Urinary bladder (tissue), 4 donors: ENCODE results near the gene RPS6KA3. TPM values are rescaled to one million over a fixed set of nuclear protein-coding genes. Genes with fewer than 3 reads are reported as not detected.
"Not testable (repeated sequence)": the region's sequence is repeated elsewhere in the genome, so short reads cannot be mapped to it uniquely, and the experiment has no call there.

Experiments used
- DNase-seq: peaks from one replicate; pipeline ENCODE4 v3.0.0-alpha.2; 2015; ENCODE audit errors: extremely low spot score
- H3K27ac ChIP-seq: one replicate; pipeline ENCODE4 v1.5.1; 2013; ENCODE audit warnings: low read depth, mild to moderate bottlenecking, moderate library complexity
- H3K36me3 ChIP-seq: one replicate; pipeline ENCODE4 v1.6.1; 2013; ENCODE audit warnings: mild to moderate bottlenecking, moderate library complexity; ENCODE audit not compliant: insufficient read depth
- H3K4me1 ChIP-seq: one replicate; pipeline ENCODE4 v1.6.1; 2013; ENCODE audit warnings: mild to moderate bottlenecking, moderate library complexity; ENCODE audit not compliant: insufficient read depth
- H3K4me3 ChIP-seq: one replicate; pipeline ENCODE4 v1.5.1; 2013; ENCODE audit warnings: low read depth, low read length
- WGBS: extraction: QIAGEN DNeasy Blood & Tissue Kit; methylation state at CpG from one replicate; pipeline ENCODE4 v1.1.7; 2013; 5-methylcytosine and 5-hydroxymethylcytosine counted together
- polyA plus RNA-seq: library from polyadenylated mRNA; stranded (reverse); fragments of 200-250 nt; gene quantifications from one replicate; pipeline ENCODE4 v1.2.3, GENCODE V29; 2013
- total RNA-seq: library from RNA; depleted of rRNA; stranded (reverse); fragments of >200 nt; gene quantifications from one replicate; pipeline ENCODE4 v1.2.3, GENCODE V29; 2014
- donor health status: healthy with polysubstance abuse.
- donor health status: healthy.

The RPS6KA3 gene
- total and polyA plus RNA-seq, 2 donors: 20.2 to 65.8 TPM

DNA sequence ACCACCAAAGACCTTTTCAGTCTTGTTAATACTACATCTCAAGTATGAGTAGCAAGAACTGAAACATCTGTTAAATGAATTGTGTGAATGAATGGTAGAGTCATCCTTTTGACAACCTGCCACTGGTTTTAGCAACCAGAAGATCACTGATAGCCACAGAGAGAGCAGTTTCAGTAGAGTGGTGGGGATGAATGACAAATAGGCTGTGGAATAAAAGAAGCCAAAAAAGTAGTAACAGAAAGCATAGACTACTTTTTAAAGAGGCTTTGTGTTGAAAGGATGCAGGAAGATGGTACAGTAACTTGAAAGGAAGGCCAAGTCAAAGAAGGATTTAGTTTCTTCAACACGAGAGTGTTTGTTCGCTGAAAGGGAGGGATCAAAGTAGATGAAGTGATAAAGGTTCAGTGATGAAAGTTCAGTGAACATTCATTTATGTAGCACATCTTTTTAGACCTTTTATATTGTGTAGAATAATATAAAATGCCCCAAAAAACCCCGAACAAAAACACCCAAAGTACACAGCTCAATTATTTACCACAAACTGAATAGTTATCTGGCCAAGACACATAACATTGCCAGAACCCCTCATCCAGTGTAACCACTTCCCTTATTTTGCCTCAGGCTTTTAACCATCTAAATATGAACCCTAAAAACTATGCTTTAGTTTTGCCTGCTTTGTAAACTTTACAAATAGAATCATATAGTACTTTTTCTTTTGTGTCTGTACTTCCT, 84.9 kb downstream of the RPS6KA3 start:
- Histone ChIP-seq H3K4me3 (no peak overlapping the region), H3K27ac (no peak overlapping the region), H3K4me1 (no peaks in the 10 kb centered on the region), H3K36me3 (peaks cover 2% of the 10 kb centered on the region)
- no peak for DNase-seq
- 74% methylated on average over 3 of the region's 3 CpGs for WGBS

- H3K36me3 ChIP-seq: peaks cover 2% of the 10 kb centered on the region
- no peaks in the 10 kb centered on the region for H3K4me1 ChIP-seq
- no peak overlapping the region for H3K4me3 ChIP-seq
- no peak for DNase-seq
- no peak overlapping the region for H3K27ac ChIP-seq
Observed at GRCh38 chrX:20177093-20177492, 89.6 kb downstream of the RPS6KA3 start.

DNA sequence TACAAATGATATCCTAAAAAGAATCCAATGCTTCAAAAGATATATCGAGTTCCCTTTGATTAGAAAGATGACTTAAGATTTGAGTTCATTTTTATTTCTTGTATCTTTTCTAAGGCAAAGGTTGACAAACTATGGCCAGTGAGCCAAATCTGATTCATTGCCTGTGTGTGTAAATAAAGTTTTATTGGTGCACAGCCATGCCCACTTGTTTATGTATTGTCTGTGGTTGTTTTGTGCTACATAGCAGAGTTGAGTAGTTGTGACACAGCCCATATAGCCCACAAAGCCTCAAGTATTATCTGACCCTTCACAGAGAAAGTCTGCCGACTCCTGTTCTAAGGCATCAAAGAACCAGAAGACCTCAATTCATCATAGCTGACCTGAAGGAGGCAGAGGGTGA, 92.9 kb downstream of the RPS6KA3 start:
- 85% methylated on average over 2 of the region's 2 CpGs for WGBS
- H3K36me3 ChIP-seq: no peaks in the 10 kb centered on the region
- H3K27ac ChIP-seq: no peak overlapping the region
- H3K4me3 ChIP-seq: no peak overlapping the region
- DNase-seq: no peak
- H3K4me1 ChIP-seq: no peaks in the 10 kb centered on the region

DNA sequence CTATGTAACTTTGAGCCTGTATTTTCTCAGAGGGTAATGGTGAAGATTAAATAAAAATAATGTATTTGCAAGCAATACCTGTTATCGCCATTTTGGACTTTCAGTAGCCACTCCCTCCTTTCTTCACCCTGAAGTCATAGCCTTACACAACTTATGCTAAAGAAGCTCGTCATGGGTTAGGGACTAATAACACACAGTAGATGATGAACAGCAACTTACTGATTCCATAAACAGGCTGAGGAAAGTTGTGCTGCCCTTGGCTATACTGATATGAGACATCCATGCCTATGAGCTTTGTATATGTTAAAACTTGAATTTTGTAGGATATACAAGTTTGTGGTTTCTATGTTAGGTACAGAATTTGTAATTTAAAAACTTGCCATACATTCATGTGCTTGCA, 93.4 kb downstream of the RPS6KA3 start:
- 95% methylated on average over 2 of the region's 2 CpGs for WGBS
- Histone ChIP-seq H3K4me1 (no peaks in the 10 kb centered on the region), H3K4me3 (no peak overlapping the region), H3K27ac (no peak overlapping the region), H3K36me3 (no peaks in the 10 kb centered on the region)
- DNase-seq: no peak

- no peak overlapping the region for H3K4me3 ChIP-seq
- no peak for DNase-seq
- H3K4me1 ChIP-seq: no peaks in the 10 kb centered on the region
- WGBS: 91% methylated on average over 3 of the region's 3 CpGs
- H3K27ac ChIP-seq: no peak overlapping the region
- no peaks in the 10 kb centered on the region for H3K36me3 ChIP-seq
Observed at GRCh38 chrX:20171887-20172286, 94.8 kb downstream of the RPS6KA3 start.

DNA sequence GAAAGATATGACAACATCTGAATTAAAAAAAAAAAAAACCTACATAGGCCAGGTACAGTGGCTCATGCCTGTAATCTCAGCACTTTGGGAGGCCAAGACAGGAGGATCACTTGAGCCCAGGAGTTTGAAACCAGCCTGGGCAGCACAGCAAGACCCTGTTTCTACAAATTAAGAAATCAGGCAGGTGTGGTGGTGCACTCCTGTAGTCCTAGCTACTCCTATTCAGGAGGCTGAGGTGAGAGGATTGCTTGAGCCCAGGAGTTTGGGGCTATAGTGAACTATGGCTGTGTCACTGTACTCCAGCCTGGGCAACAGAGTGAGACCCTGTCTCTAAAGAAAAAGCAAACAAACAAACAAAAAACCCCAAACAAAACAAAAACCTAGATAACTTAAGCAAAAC, 104.2 kb downstream of the RPS6KA3 start:
- not testable (repeated sequence) for DNase-seq, H3K4me1 ChIP-seq, H3K27ac ChIP-seq, H3K4me3 ChIP-seq, H3K36me3 ChIP-seq

GRCh38 chrX:20159797-20160385, 106.8 kb downstream of the RPS6KA3 start:
- DNase-seq: no peak
- Histone ChIP-seq H3K27ac (no peak overlapping the region), H3K4me1 (no peaks in the 10 kb centered on the region), H3K36me3 (peaks cover 2% of the 10 kb centered on the region), H3K4me3 (no peak overlapping the region)
- WGBS: 76% methylated on average over 4 of the region's 4 CpGs

DNA sequence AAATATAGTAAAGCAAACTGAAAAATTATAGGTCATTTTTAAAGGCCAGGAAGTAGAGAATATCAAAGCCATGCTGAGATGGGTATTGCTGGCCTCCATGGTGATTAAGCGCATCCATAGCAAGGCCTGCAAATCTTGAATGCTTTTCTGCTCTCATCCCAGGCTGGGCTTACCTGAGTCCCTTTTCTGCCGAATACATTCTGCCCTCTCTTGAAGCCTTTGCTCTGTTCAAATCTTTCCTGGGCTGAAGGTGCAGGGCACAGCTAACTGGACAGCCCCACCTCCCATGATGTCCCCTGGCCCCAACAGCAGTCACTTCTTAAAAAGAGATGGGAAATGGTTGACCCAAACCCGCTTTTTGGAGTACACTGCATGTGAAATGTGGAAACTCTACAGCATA, 115.0 kb downstream of the RPS6KA3 start:
- WGBS: 95% methylated on average over 3 of the region's 3 CpGs
- DNase-seq: no peak
- Histone ChIP-seq H3K4me3 (no peak overlapping the region), H3K4me1 (no peaks in the 10 kb centered on the region), H3K36me3 (peaks cover 2% of the 10 kb centered on the region), H3K27ac (no peak overlapping the region)

DNA sequence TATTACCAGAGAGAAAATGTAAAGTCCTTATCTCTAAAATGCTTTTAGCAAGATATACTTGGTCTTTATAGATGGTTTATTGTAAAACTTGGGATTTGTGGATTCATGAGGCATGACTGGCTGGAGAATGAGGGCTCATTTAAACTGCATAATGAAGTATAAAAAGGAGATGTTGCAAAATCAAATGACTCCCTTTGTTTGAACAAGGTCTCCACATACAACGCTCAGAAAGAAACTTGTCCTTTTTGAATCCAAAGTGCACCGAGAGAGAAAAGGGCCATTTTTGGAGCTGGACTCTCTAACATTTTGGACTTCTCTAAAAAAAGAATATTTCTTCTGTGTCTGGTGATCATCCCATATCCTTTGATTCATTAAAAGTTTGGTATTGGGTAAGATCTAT, 117.4 kb downstream of the RPS6KA3 start:
- no peak for DNase-seq
- 63% methylated on average over 2 of the region's 2 CpGs for WGBS
- no peak overlapping the region for H3K4me3 ChIP-seq
- H3K27ac ChIP-seq: no peak overlapping the region
- no peaks in the 10 kb centered on the region for H3K4me1 ChIP-seq
- no peaks in the 10 kb centered on the region for H3K36me3 ChIP-seq

GRCh38 chrX:20147561-20147960, 119.1 kb downstream of the RPS6KA3 start:
- no peak for DNase-seq
- Histone ChIP-seq H3K36me3 (no peaks in the 10 kb centered on the region), H3K27ac (no peak overlapping the region), H3K4me1 (no peaks in the 10 kb centered on the region), H3K4me3 (no peak overlapping the region)
- 86% methylated on average over 1 of the region's 1 CpG for WGBS

DNA sequence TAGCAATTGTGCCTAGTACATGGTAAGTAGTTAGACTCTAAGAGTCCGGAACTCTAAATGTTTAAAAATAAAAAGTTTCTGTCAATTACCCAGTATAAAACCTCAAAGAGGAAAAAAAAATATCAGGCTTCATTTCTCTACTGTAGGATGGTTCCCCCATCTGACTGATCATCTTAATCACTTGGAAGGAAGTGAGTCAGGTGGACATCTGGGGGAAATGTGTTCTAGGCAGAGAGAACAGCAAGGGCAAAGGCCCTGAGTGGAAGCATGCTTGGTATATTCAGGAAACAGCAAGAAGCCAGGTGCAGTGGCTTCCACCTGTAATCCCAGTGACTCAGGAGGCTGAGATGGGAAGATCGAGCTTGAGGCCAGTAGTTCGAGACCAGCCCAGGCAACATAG, 122.2 kb downstream of the RPS6KA3 start:
- H3K4me1 ChIP-seq: no peaks in the 10 kb centered on the region
- H3K4me3 ChIP-seq: no peak overlapping the region
- no peaks in the 10 kb centered on the region for H3K36me3 ChIP-seq
- H3K27ac ChIP-seq: no peak overlapping the region
- DNase-seq: no peak
- WGBS: 80% methylated on average over 3 of the region's 3 CpGs

DNA sequence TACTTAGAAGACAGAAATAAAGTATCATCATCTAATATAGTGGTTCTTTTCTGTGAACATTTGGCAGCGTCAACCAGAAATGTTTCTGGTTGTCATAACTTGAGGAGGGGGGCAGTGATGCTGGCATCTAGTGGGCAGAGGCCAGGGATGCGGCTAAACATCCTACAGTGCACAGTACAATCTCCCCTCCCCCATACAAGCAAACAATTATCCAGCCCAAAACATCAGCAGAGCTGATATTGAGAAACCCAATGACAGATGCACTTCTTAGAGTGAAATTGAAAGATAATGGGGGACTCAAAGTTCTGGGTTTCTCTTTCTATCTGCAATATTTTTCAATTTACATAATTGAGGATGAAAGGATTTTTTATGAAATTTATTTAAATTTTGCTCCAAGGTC, 123.1 kb downstream of the RPS6KA3 start:
- Histone ChIP-seq H3K4me1 (no peaks in the 10 kb centered on the region), H3K27ac (no peak overlapping the region), H3K4me3 (no peak overlapping the region), H3K36me3 (no peaks in the 10 kb centered on the region)
- no peak for DNase-seq
- WGBS: 61% methylated on average over 2 of the region's 2 CpGs

DNA sequence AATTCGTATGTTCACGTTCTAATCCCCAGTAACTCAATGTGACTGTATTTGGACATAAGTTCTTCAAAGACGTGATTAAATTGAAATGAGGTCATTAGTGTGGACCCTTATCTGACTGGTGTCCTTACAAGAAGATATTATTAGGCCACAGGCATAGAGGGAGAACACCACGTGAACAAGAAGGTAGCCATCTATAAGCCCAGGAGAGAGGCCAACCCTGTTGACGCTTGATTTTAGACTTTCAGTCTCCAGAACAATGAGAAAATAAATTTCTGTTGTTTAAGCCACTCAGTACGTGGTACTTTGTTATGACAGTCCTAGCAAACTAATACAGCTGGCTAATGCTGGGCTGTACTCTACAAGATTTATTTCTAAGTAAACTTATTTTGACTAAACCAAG, 123.6 kb downstream of the RPS6KA3 start:
- H3K36me3 ChIP-seq: no peaks in the 10 kb centered on the region
- no peak overlapping the region for H3K27ac ChIP-seq
- DNase-seq: no peak
- WGBS: 53% methylated on average over 6 of the region's 6 CpGs
- no peak overlapping the region for H3K4me3 ChIP-seq
- no peaks in the 10 kb centered on the region for H3K4me1 ChIP-seq

- Histone ChIP-seq H3K4me3 (peak within 1 kb of the TSS; percentile 70), H3K27ac (peak within 1 kb of the TSS; percentile 68), H3K4me1 (no peaks in the 10 kb centered on the region), H3K36me3 (no peaks in the 10 kb centered on the region)
- peak; percentile 91 for DNase-seq
- 1% methylated on average over 70 of the region's 82 CpGs for WGBS
Observed at GRCh38 chrX:20141281-20142220, 125.2 kb downstream of the RPS6KA3 start, which contains the start of gene EIF1AX. Gene EIF1AX (minus strand): TSS chrX:20141838. CDS start chrX:20141640, 198 bp downstream.
